Measurements from ENCODE around the gene HOTAIR. TPM values are rescaled to one million over a fixed set of nuclear protein-coding genes. Genes with fewer than 3 reads are reported as not detected.

HOTAIR gene
- polyA plus RNA-seq, 3 donors: not detected

DNA sequence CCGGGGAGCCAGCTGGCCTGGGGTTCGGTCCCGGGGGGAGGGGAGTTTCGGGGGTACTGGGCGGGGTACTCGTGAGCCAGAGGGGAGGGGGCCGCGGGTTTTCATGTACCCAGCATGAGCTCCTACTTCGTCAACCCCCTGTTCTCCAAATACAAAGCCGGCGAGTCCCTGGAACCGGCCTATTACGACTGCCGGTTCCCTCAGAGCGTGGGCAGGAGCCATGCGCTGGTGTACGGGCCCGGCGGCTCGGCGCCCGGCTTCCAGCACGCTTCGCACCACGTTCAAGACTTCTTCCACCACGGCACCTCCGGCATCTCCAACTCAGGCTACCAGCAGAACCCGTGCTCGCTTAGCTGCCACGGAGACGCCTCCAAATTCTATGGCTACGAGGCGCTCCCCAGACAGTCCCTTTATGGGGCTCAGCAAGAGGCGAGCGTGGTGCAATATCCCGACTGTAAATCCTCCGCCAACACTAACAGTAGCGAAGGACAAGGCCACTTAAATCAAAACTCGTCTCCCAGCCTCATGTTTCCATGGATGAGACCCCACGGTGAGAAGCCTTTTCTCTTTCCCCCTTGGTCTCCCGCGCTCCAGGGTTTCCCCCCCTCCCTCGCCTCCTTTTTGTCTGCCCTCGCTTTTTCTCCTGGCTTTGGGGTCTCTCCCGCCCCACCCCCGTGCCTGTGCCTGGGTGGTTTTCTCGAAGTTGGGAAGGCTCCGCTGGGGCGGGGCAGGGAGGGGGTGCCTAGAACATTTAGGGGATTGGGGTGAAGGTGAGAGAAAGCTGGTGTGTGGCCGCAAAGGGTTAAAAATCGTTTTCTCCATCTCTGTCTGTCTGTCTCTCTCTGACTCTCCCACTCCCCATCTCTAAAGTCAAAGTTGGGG, 34.7 kb upstream of the HOTAIR start:
- peaks cover 0 to 40% (median 17%) of the 10 kb centered on the region in 7 donors for H3K9me3 Mint-ChIP-seq
- H3K27me3 Mint-ChIP-seq (ENCODE audit: low read depth in 3 of 3): peaks cover 97 to 98% (median 98%) of the 10 kb centered on the region in 3 donors
- no peak for DNase-seq
- H3K4me3 Mint-ChIP-seq: peak overlapping the region in 1 of 2 donors; percentile 83
- H3K27ac ChIP-seq (ENCODE audit: low read depth in 1 of 2, low read length in 2 of 2): no peak overlapping the region
- H4K20me1 ChIP-seq (ENCODE audit: insufficient read depth, low read length): no peaks in the 10 kb centered on the region
- H2AFZ ChIP-seq (ENCODE audit: insufficient read depth, low read depth, low read length, poor library complexity, severe bottlenecking): no peak overlapping the region
- no peaks in the 10 kb centered on the region for H3K36me3 ChIP-seq (replicated peaks in 1 of 2; ENCODE audit: control insufficient read depth in 1 of 2, insufficient read depth in 2 of 2, low read length in 2 of 2)
- H3K27me3 ChIP-seq (ENCODE audit: control insufficient read depth in 2 of 2, insufficient read depth in 2 of 2, low read length in 2 of 2): peaks cover 85 to 98% of the 10 kb centered on the region in 2 donors
- peaks cover 32% of the 10 kb centered on the region for H3K4me1 Mint-ChIP-seq
- H3K4me3 ChIP-seq (replicated peaks in 1 of 3; ENCODE audit: low read depth in 2 of 3, low read length in 3 of 3): no peak overlapping the region
- H3K4me2 ChIP-seq (replicated peaks; ENCODE audit: extremely low read depth, low read length, poor library complexity, severe bottlenecking): no peak overlapping the region
- no peak overlapping the region for H3K9ac ChIP-seq (ENCODE audit: insufficient read depth, low read length, poor library complexity, severe bottlenecking)
- H3K79me2 ChIP-seq (ENCODE audit: insufficient read depth, low read length): no peaks in the 10 kb centered on the region
- H3K4me1 ChIP-seq (ENCODE audit: control insufficient read depth in 1 of 2, insufficient read depth in 2 of 2, low read length in 2 of 2): peaks cover 14 to 17% of the 10 kb centered on the region in 2 donors
- H3K9me3 ChIP-seq (replicated peaks in 1 of 2; ENCODE audit: control insufficient read depth in 1 of 2, insufficient read depth in 1 of 2, low read length in 2 of 2): peaks cover 2 to 58% of the 10 kb centered on the region in 2 donors
- 3% methylated on average over 33 of the region's 51 CpGs for WGBS (ENCODE audit: insufficient coverage)
- TF ChIP-seq, protein P1, sequence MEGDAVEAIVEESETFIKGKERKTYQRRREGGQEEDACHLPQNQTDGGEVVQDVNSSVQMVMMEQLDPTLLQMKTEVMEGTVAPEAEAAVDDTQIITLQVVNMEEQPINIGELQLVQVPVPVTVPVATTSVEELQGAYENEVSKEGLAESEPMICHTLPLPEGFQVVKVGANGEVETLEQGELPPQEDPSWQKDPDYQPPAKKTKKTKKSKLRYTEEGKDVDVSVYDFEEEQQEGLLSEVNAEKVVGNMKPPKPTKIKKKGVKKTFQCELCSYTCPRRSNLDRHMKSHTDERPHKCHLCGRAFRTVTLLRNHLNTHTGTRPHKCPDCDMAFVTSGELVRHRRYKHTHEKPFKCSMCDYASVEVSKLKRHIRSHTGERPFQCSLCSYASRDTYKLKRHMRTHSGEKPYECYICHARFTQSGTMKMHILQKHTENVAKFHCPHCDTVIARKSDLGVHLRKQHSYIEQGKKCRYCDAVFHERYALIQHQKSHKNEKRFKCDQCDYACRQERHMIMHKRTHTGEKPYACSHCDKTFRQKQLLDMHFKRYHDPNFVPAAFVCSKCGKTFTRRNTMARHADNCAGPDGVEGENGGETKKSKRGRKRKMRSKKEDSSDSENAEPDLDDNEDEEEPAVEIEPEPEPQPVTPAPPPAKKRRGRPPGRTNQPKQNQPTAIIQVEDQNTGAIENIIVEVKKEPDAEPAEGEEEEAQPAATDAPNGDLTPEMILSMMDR (IDR thresholded peaks at IDR 0.05): no peak
- no peak overlapping the region for H3K27ac Mint-ChIP-seq
- H3K36me3 Mint-ChIP-seq: peaks cover 5 to 16% of the 10 kb centered on the region in 2 donors
- intact Hi-C loops (cut with micrococcal nuclease): loop anchor here in 1 of 2 donors (5.0 kb wide), 1 partner anchor 193 kb away; no protein-coding TSS in a partner anchor

DNA sequence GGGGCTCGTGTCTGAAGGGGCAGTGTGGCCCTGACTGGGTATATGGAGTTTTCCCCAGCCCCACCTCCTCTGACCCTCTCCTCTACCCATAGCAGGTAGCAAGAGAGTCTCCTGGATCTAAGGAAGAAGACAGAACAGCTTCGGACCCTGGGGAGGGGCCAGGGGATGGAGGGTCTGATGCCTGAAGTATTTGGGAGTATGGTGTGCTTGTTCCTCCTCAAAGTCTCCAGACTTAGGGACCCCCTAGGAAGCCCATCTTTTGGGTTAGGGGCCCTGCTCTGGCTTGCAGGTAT, 33.5 kb upstream of the HOTAIR start:
- H3K4me3 Mint-ChIP-seq: peak overlapping the region in 1 of 2 donors; percentile 48
- Histone ChIP-seq H3K27ac (ENCODE audit: low read depth in 1 of 2, low read length in 2 of 2) (no peak overlapping the region), H4K20me1 (ENCODE audit: insufficient read depth, low read length) (no peaks in the 10 kb centered on the region), H3K36me3 (replicated peaks in 1 of 2; ENCODE audit: control insufficient read depth in 1 of 2, insufficient read depth in 2 of 2, low read length in 2 of 2) (no peaks in the 10 kb centered on the region), H3K4me2 (replicated peaks; ENCODE audit: extremely low read depth, low read length, poor library complexity, severe bottlenecking) (no peak overlapping the region), H2AFZ (ENCODE audit: insufficient read depth, low read depth, low read length, poor library complexity, severe bottlenecking) (no peak overlapping the region), H3K79me2 (ENCODE audit: insufficient read depth, low read length) (no peaks in the 10 kb centered on the region), H3K9ac (ENCODE audit: insufficient read depth, low read length, poor library complexity, severe bottlenecking) (no peak overlapping the region), H3K4me3 (replicated peaks in 1 of 3; ENCODE audit: low read depth in 2 of 3, low read length in 3 of 3) (no peak overlapping the region), H3K9me3 (replicated peaks in 1 of 2; ENCODE audit: control insufficient read depth in 1 of 2, insufficient read depth in 1 of 2, low read length in 2 of 2) (peaks cover 2 to 57% of the 10 kb centered on the region in 2 donors), H3K4me1 (ENCODE audit: control insufficient read depth in 1 of 2, insufficient read depth in 2 of 2, low read length in 2 of 2) (peaks cover 14 to 17% of the 10 kb centered on the region in 2 donors), H3K27me3 (ENCODE audit: control insufficient read depth in 2 of 2, insufficient read depth in 2 of 2, low read length in 2 of 2) (peaks cover 84 to 98% of the 10 kb centered on the region in 2 donors)
- H3K27me3 Mint-ChIP-seq (ENCODE audit: low read depth in 3 of 3): peaks cover 97 to 98% (median 98%) of the 10 kb centered on the region in 3 donors
- H3K4me1 Mint-ChIP-seq: peaks cover 31% of the 10 kb centered on the region
- no CpG with 5 or more reads among the region's 2 CpGs for WGBS (ENCODE audit: insufficient coverage)
- no peak for DNase-seq
- peaks cover 0 to 30% (median 17%) of the 10 kb centered on the region in 7 donors for H3K9me3 Mint-ChIP-seq
- H3K36me3 Mint-ChIP-seq: peaks cover 5 to 18% of the 10 kb centered on the region in 2 donors
- TF ChIP-seq, protein P1 (IDR thresholded peaks at IDR 0.05): no peak
- intact Hi-C loops (cut with micrococcal nuclease): loop anchor here in 1 of 2 donors (5.0 kb wide), 1 partner anchor 194 kb away; no protein-coding TSS in a partner anchor
- H3K27ac Mint-ChIP-seq: no peak overlapping the region
